GM21723 (cell line): ENCODE data around the gene RHOV.
"Not testable (repeated sequence)": the region's sequence is repeated elsewhere in the genome, so short reads cannot be mapped to it uniquely, and the experiment has no call there.

Experiments
- ATAC-seq: cut with Tn5 transposase; IDR thresholded peaks from one replicate; pipeline ENCODE4 v1.9.1; 2021; ENCODE audit warnings: mild to moderate bottlenecking, moderate library complexity; ENCODE audit not compliant: unreplicated experiment

The RHOV gene

GRCh38 chr15:40875991-40876730 lies 2.1 kb upstream of the RHOV start:
- no peak for ATAC-seq

DNA sequence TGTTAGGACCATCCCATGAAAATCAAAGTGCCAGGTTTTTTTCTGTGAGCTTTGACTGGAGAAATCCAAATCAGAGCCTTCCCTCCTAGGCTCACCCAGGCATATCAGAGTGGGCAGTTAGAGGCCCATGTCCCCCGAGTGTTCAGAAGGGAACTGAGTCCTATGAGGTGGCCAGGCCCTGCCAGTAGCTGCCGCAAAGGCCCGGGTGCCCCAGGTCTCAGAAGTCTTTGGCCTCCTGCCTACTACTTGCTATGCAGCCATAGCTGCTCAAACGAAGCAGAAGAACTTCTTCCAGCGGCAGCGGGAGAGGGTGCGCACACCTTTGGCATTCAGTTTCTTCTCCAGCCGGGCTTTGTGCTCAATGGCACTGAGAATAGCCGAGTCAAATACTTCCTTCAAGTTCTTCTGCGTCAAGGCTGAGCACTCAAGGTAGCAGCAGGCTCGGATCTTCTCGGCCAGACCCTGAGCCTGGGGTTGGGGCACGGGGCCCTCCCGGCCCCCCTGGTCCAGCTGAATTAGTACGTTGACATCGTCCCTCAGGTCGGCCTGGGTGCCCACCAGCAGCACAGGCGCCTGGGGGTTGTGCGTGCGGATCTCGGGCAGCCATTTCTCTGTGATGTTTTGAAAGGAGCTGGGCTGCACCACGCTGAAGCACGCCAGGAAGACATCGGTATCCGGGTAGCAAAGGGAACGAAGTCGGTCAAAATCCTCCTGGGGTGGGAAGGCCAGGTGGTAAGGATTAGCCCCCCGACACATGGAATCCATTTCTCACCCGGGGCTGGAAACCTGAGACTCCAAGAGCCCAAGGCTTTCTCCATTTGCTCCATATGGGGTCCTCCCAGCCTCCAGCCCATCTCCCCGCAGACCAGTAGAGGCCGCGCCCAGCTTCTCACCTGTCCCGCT lies 992 bp downstream of the RHOV start:
- ATAC-seq, result no peak

DNA sequence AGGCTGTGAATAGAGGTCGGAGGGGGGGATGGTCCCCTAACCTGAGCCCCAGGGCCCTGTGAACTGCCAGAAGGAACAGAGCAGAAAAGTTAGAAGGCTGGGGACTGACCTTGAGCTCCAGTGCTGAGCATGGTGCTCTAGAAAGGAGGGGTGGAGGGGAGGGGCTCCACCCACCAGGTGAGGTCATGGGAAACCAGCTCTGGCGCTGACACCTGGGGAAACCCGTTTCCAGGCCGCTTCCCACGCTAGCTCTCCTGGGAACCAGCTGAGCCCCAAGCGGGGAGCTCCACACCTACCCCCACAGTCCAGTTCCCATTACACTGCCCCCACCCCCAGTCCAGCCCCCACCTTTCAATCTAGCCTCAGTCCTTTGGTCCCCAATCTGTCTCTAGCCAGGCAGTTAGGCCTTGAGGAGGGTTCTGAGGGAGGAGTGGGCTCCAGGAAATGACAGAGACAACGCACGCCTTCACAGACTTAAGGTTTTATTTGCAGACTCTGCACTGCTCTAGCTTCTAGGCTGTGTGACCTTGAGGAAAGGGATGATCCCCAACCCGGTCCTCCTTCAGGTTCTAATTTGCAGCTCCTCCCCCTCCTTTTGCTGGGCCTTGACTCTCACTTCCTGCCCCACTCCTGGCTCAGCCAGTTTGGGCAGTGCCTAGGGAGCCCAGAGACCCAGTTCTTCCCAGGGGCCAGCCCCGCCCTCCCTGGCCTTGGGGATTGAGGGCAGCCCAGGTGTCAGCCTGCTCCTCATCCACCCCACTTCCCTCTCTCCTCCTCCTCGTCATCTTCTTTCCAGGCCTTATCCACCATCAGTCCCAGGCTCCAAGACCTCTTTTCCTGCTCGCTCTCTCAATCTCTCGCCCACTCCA lies 2.1 kb downstream of the RHOV start:
- no peak for ATAC-seq

DNA sequence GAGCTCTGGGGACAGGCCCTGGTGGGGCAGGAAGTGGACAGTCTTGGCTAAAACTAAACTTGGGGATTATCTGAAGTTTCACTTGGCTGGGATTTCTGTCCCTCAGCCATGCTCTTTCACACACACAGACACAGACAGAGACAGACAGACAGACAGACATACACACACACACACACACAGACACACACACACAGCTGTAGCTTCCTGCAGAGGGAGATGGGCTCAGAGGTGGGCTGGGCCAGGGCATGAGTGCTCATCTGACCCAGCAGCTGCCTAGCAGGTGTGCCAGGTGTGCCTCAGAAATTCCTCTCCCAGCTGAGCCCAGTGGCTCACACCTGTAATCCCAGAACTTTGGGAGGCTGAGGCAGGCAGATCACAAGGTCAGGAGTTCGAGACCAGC lies 3.3 kb downstream of the RHOV start:
- no peak for ATAC-seq

DNA sequence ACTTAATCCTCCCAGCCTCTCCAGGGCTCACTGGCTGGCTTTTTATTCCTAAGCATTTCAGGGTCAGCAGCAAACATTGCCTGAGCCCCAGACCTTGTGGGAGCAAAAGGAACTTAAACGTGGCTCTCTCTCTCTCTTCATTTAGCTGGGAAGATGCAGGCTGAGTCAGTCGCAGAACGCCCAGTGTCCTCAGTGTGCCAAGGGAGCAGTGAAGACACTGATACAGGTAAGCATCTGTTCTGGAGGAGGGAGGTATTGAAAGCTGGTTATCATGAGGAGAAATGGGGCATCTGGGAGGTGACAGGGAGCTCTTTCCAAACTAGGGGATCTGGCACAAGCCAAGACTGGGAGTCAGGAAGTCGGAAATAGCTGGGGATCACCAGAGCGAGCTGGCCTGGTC lies 4.3 kb downstream of the RHOV start:
- ATAC-seq, result no peak

DNA sequence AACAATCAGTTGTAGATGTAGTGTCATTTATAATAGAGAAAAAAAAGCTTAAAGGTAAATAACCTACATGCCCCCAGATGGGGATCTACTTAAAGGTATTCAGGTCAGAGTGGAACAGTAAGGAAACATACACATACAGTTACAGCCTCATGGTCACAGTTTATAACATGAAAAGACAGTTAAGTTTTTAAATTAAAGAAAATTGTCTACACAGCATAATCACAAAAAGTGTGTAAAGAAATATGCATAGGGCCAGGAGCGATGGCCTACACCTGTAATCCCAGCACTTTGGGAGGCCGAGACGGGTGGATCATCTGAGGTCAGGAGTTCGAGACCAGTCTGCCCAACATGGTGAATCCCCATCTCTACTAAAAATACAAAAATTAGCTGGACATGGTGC lies 6.8 kb downstream of the RHOV start:
- no peak for ATAC-seq

- no peak for ATAC-seq
Measured at GRCh38 chr15:40863660-40864270, 10.3 kb downstream of the RHOV start.

- ATAC-seq, result not testable (repeated sequence)
Measured at GRCh38 chr15:40861147-40861546, 12.9 kb downstream of the RHOV start.

DNA sequence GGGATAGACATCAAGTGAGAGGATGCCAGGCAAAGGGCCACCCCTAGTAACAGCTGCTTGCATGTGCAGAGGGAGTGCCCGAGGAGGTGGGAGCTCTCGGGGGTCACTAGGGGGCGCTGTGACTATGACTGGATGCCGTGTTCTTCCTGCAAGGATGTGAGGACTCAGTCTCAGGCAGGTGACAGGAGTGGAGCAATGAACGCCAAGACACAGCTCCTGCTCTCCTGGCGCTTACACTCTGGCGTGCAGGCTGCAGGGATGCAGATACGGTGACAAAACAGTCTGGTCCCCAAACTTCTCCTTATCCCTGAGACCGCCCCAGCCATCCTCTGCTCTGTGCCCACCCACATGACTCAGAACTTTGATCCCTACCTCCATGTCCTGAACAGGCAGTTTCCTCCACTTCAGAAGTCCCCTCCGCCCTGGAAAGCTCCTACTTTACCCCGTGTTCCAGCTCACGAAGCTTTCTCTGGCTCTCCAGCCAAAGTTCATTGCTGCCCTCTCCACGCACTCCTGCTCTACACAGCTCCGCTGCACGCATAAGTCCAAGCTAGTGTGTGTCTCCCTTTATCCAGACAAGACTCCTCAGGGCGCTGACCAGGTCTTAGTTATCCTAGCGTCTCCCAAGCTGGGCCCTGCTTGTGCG lies 14.7 kb downstream of the RHOV start:
- ATAC-seq, result peak; percentile 72

GRCh38 chr15:40858706-40859105 lies 15.3 kb downstream of the RHOV start:
- no peak for ATAC-seq

- peak; percentile 61 for ATAC-seq
Measured at GRCh38 chr15:40857601-40858341, 16.3 kb downstream of the RHOV start.

DNA sequence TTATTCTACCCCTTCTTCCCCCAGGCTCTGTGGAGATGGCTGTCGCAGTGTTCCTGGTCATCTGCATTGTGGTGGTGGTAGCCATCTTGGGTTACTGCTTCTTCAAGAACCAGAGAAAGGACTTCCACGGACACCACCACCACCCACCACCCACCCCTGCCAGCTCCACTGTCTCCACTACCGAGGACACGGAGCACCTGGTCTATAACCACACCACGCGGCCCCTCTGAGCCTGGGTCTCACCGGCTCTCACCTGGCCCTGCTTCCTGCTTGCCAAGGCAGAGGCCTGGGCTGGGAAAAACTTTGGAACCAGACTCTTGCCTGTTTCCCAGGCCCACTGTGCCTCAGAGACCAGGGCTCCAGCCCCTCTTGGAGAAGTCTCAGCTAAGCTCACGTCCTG lies 17.3 kb downstream of the RHOV start:
- no peak for ATAC-seq

DNA sequence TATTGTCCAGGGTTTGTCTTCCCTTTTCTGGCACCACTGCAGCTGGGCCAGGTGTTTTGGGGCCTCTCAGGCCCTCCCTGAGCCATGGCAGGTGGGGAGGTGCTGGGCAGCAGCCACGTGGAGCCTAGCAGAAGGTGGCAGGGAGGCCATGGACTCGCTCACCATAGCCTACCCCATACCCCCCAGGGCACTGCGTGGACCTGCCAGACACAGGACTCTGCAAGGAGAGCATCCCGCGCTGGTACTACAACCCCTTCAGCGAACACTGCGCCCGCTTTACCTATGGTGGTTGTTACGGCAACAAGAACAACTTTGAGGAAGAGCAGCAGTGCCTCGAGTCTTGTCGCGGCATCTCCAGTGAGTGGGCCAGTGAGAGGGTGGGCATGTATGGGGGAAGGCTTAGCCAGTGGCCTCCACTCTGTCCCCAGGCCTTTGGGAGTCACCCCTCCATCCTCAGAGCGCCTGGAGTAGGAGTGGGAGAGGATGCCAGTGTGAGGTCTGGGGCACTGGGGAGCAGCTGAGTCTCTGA lies 18.3 kb downstream of the RHOV start:
- ATAC-seq, result no peak

GRCh38 chr15:40854161-40854560 lies 19.9 kb downstream of the RHOV start:
- ATAC-seq, result no peak

DNA sequence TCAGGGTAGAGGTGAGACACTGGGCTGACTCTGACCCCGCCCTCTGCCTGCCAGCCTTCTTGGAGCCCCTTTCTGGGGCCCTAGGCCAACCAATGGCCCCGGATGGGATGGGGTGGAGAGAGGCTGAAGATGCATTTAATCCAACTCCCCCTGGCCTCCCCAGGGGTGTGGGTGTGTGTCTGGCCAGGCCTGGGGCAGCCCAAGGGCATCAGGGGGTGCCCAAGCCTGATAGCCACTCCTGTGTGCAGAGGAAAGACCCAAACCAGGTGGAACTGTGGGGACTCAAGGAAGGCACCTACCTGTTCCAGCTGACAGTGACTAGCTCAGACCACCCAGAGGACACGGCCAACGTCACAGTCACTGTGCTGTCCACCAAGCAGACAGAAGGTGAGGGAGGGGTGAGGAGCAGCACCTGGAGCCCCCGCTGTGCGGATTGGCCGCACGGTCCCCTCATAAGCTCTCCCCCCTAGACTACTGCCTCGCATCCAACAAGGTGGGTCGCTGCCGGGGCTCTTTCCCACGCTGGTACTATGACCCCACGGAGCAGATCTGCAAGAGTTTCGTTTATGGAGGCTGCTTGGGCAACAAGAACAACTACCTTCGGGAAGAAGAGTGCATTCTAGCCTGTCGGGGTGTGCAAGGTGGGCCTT lies 20.7 kb downstream of the RHOV start:
- no peak for ATAC-seq

GRCh38 chr15:40852529-40852928 lies 21.5 kb downstream of the RHOV start:
- ATAC-seq, result no peak

GRCh38 chr15:40850576-40851112 lies 23.4 kb downstream of the RHOV start:
- ATAC-seq, result no peak

DNA sequence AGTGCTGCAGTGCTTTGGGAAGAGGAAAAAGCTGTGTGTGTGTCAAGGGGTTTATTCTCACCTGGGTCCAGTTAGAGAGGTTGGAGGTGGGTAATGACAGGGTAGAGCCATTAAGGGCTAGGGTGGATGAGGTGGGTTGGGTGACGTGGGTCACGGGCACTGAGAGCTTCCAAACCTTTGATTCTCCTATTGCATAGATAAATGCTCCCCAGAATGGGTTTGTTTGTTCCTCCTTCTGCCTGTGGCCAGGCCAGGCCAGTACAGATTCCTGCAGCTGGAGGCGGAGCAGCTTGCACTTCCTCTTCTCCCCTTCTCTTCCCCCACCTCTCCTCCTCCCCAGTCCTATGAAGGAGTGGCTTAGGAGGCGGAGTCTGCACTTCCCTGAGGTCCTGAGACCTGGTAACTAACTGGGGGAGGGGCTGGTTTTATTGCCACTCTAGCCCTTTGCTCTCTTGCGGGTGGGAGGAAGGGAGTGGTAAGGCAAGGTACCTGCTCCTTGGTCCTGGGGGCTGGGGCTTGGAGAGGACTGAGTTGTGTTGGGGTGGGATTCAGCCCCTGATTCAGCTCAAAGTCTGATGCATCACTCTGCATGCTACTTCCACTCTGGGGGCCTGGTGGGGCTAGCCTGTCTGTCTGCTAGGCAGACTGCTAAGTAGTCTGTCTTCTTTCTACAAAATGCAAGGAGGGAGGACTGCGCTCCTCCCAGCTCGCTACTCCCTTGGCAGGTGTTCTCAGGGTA lies 26.6 kb downstream of the RHOV start:
- peak; percentile 67 for ATAC-seq
